HG02571 (cell line): ENCODE results near the gene TRAF7.
"Not testable (repeated sequence)": the region's sequence is repeated elsewhere in the genome, so short reads cannot be mapped to it uniquely, and the experiment has no call there.

Experiments used
- ATAC-seq: cut with Tn5 transposase; IDR thresholded peaks from one replicate; pipeline ENCODE4 v1.9.1; 2021; ENCODE audit warnings: mild to moderate bottlenecking, moderate library complexity; ENCODE audit not compliant: unreplicated experiment

TRAF7 gene

GRCh38 chr16:2155091-2155950, at the start of gene TRAF7:
TRAF7 (plus strand) TSS chr16:2155782; CDS start chr16:2163921, 8,139 bp downstream.
- peak; percentile 83 for ATAC-seq

- not testable (repeated sequence) for ATAC-seq
Observed at GRCh38 chr16:2106211-2106610, 49.4 kb upstream of the TRAF7 start.

- not testable (repeated sequence) for ATAC-seq
Observed at GRCh38 chr16:2107121-2107790, 48.3 kb upstream of the TRAF7 start.

- not testable (repeated sequence) for ATAC-seq
Observed at GRCh38 chr16:2107791-2108125, 47.8 kb upstream of the TRAF7 start.

- not testable (repeated sequence) for ATAC-seq
Observed at GRCh38 chr16:2108446-2109270, 46.9 kb upstream of the TRAF7 start.

- not testable (repeated sequence) for ATAC-seq
Observed at GRCh38 chr16:2109271-2109580, 46.4 kb upstream of the TRAF7 start.

GRCh38 chr16:2109872-2110271, 45.7 kb upstream of the TRAF7 start:
- ATAC-seq, result not testable (repeated sequence)

GRCh38 chr16:2110332-2111008, 45.1 kb upstream of the TRAF7 start:
- ATAC-seq, result not testable (repeated sequence)

- ATAC-seq, result not testable (repeated sequence)
Observed at GRCh38 chr16:2111009-2111353, 44.6 kb upstream of the TRAF7 start.

- not testable (repeated sequence) for ATAC-seq
Observed at GRCh38 chr16:2111412-2112335, 43.9 kb upstream of the TRAF7 start.

GRCh38 chr16:2112539-2113106, 43.0 kb upstream of the TRAF7 start:
- ATAC-seq, result not testable (repeated sequence)

- not testable (repeated sequence) for ATAC-seq
Observed at GRCh38 chr16:2114225-2114624, 41.4 kb upstream of the TRAF7 start.

GRCh38 chr16:2114885-2115590, 40.5 kb upstream of the TRAF7 start:
- ATAC-seq, result not testable (repeated sequence)

GRCh38 chr16:2115591-2115973, 40.0 kb upstream of the TRAF7 start:
- no peak for ATAC-seq

GRCh38 chr16:2116428-2116827, 39.2 kb upstream of the TRAF7 start:
- ATAC-seq, result not testable (repeated sequence)

- not testable (repeated sequence) for ATAC-seq
Observed at GRCh38 chr16:2117341-2117740, 38.2 kb upstream of the TRAF7 start.

- not testable (repeated sequence) for ATAC-seq
Observed at GRCh38 chr16:2117960-2118722, 37.4 kb upstream of the TRAF7 start.

- ATAC-seq, result not testable (repeated sequence)
Observed at GRCh38 chr16:2121325-2121724, 34.3 kb upstream of the TRAF7 start.
